OCI-LY3 (cell line): Measurements from ENCODE around the gene KRT36.

Experiments used
- EZH2phosphoT487 ChIP-seq: fragments of 200-600 bp; shearing (Covaris generic); IDR thresholded peaks from 2 replicates; pipeline ENCODE4 v1.6.1; 2018; ENCODE audit warnings: antibody characterized with exemption, mixed run types, low read depth
- TF ChIP-seq, protein P1 (sequence below): fragments of 200-600, 300-600 bp; sonication (generic); IDR thresholded peaks from 2 replicates; pipeline ENCODE4 v1.5.1; 2014; ENCODE audit warnings: antibody characterized with exemption, low read length, low read depth

- TF ChIP-seq, protein P1, sequence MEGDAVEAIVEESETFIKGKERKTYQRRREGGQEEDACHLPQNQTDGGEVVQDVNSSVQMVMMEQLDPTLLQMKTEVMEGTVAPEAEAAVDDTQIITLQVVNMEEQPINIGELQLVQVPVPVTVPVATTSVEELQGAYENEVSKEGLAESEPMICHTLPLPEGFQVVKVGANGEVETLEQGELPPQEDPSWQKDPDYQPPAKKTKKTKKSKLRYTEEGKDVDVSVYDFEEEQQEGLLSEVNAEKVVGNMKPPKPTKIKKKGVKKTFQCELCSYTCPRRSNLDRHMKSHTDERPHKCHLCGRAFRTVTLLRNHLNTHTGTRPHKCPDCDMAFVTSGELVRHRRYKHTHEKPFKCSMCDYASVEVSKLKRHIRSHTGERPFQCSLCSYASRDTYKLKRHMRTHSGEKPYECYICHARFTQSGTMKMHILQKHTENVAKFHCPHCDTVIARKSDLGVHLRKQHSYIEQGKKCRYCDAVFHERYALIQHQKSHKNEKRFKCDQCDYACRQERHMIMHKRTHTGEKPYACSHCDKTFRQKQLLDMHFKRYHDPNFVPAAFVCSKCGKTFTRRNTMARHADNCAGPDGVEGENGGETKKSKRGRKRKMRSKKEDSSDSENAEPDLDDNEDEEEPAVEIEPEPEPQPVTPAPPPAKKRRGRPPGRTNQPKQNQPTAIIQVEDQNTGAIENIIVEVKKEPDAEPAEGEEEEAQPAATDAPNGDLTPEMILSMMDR = no peak
- no peak for TF ChIP-seq EZH2phosphoT487
Measured at GRCh38 chr17:41439375-41439774, 50.3 kb downstream of the KRT36 start.
